ENCODE measurements around the gene ZNF157.
A peak's percentile ranks its signal among the peaks of the same experiment; 100 is the strongest.
"Not testable (repeated sequence)": the region's sequence is repeated elsewhere in the genome, so short reads cannot be mapped to it uniquely, and the experiment has no call there.

The ZNF157 gene

GRCh38 chrX:47370278-47370677, at the start of gene ZNF157:
TSS of gene ZNF157 (plus strand) at chrX:47370578. CDS start at chrX:47370669, 91 bp downstream.
- DNase-seq (ENCODE audit: low read depth), result no peak

GRCh38 chrX:47321386-47321785, 49.0 kb upstream of the ZNF157 start:
- DNase-seq (ENCODE audit: low read depth), result no peak

- no peak for DNase-seq (ENCODE audit: low read depth)
Observed at GRCh38 chrX:47321823-47322371, 48.5 kb upstream of the ZNF157 start.

GRCh38 chrX:47327902-47328301, 42.5 kb upstream of the ZNF157 start:
- DNase-seq (ENCODE audit: low read depth), result no peak

GRCh38 chrX:47332729-47333128, 37.6 kb upstream of the ZNF157 start:
- not testable (repeated sequence) for DNase-seq (ENCODE audit: low read depth)

GRCh38 chrX:47351706-47352105, 18.7 kb upstream of the ZNF157 start:
- DNase-seq (ENCODE audit: low read depth), result no peak

GRCh38 chrX:47358387-47359065, 11.9 kb upstream of the ZNF157 start:
- peak; percentile 17 for DNase-seq (ENCODE audit: low read depth)

- no peak for DNase-seq (ENCODE audit: low read depth)
Observed at GRCh38 chrX:47360423-47361179, 9.8 kb upstream of the ZNF157 start.

GRCh38 chrX:47361538-47362511, 8.6 kb upstream of the ZNF157 start:
- no peak for DNase-seq (ENCODE audit: low read depth)

- DNase-seq (ENCODE audit: low read depth), result peak; percentile 56
Observed at GRCh38 chrX:47366041-47366722, 4.2 kb upstream of the ZNF157 start.

- no peak for DNase-seq (ENCODE audit: low read depth)
Observed at GRCh38 chrX:47373198-47373597, 2.8 kb downstream of the ZNF157 start.

GRCh38 chrX:47380268-47380667, 9.9 kb downstream of the ZNF157 start:
- DNase-seq (ENCODE audit: low read depth), result peak; percentile 43

- DNase-seq (ENCODE audit: low read depth), result not testable (repeated sequence)
Observed at GRCh38 chrX:47380837-47381236, 10.5 kb downstream of the ZNF157 start.

- peak; percentile 55 for DNase-seq (ENCODE audit: low read depth)
Observed at GRCh38 chrX:47384502-47384901, 14.1 kb downstream of the ZNF157 start.

GRCh38 chrX:47390780-47391179, 20.4 kb downstream of the ZNF157 start:
- DNase-seq (ENCODE audit: low read depth), result no peak

GRCh38 chrX:47413179-47413594, 42.8 kb downstream of the ZNF157 start:
- no peak for DNase-seq (ENCODE audit: low read depth)

- DNase-seq (ENCODE audit: low read depth), result no peak
Observed at GRCh38 chrX:47420265-47420664, 49.9 kb downstream of the ZNF157 start.

- no peak for DNase-seq (ENCODE audit: low read depth)
Observed at GRCh38 chrX:47420962-47421361, 50.6 kb downstream of the ZNF157 start.

GRCh38 chrX:47422444-47422843, 52.1 kb downstream of the ZNF157 start:
- no peak for DNase-seq (ENCODE audit: low read depth)

- DNase-seq (ENCODE audit: low read depth), result no peak
Observed at GRCh38 chrX:47430925-47431324, 60.5 kb downstream of the ZNF157 start.

- DNase-seq (ENCODE audit: low read depth), result no peak
Observed at GRCh38 chrX:47446431-47446830, 76.1 kb downstream of the ZNF157 start.

All from stimulated activated CD8-positive, alpha-beta memory T cell treated with anti-CD3 and anti-CD28 coated beads, Interleukin-12 subunit alpha, Interleukin-12 subunit beta, amount 100 ng/mL, for 1 hour (primary cell).